ENCODE measurements around the gene LRRC72. TPM values are rescaled to one million over a fixed set of nuclear protein-coding genes. Genes with fewer than 3 reads are reported as not detected.

Gene LRRC72
- total RNA-seq (not detected), polyA plus RNA-seq (not detected)
- long read RNA-seq, donor 1 = 0 reads
- long read RNA-seq, donor 2 = 0 reads
- long read RNA-seq, donor 3 = 0 reads

GRCh38 chr7:16526742-16527540, at the start of gene LRRC72:
TSS of gene LRRC72 (plus strand) at chr7:16526825. CDS start at chr7:16526953, 128 bp downstream.
- ATAC-seq (no peak), DNase-seq (no peak)
- Histone ChIP-seq H3K4me1 (no peaks in the 10 kb centered on the region), H3K4me3 (no peak within 1 kb of the TSS), H3K27ac (no peak within 1 kb of the TSS), H3K9me3 (no peaks in the 10 kb centered on the region), H3K27me3 (no peaks in the 10 kb centered on the region), H3K36me3 (no peaks in the 10 kb centered on the region)
- no peak for TF ChIP-seq POLR2A (IDR thresholded peaks at IDR 0.05)
- TF ChIP-seq, protein P1, sequence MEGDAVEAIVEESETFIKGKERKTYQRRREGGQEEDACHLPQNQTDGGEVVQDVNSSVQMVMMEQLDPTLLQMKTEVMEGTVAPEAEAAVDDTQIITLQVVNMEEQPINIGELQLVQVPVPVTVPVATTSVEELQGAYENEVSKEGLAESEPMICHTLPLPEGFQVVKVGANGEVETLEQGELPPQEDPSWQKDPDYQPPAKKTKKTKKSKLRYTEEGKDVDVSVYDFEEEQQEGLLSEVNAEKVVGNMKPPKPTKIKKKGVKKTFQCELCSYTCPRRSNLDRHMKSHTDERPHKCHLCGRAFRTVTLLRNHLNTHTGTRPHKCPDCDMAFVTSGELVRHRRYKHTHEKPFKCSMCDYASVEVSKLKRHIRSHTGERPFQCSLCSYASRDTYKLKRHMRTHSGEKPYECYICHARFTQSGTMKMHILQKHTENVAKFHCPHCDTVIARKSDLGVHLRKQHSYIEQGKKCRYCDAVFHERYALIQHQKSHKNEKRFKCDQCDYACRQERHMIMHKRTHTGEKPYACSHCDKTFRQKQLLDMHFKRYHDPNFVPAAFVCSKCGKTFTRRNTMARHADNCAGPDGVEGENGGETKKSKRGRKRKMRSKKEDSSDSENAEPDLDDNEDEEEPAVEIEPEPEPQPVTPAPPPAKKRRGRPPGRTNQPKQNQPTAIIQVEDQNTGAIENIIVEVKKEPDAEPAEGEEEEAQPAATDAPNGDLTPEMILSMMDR (IDR thresholded peaks at IDR 0.05) = no peak
- intact Hi-C loops (cut with DNase I) = no loop called here
- 94 to 97% (median 96%) methylated on average over 26 to 31 of the region's 31 CpGs for WGBS, 4 donors

DNA sequence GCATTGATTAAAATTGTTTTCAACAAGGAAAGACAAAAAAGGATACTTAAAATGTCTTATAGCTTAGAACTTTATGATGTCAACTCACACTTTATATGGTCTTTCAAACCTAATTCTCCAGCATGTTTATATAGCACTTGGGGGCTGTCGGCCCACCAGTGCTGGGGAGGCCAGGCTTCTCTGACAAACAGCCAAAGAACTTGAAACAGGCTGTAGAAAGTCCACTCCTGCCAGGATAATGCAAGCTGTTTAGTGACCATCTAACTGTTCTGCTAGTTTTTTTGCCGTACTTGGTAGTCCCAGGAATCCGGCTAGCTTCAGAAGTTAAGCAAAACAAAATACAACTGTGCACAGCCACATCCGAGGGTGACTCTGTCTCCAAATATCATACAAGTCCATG, 47.5 kb upstream of the LRRC72 start:
- H3K4me1 ChIP-seq = no peaks in the 10 kb centered on the region
- no peaks in the 10 kb centered on the region for H3K9me3 ChIP-seq
- no peak overlapping the region for H3K4me3 ChIP-seq
- TF ChIP-seq, protein P1 (IDR thresholded peaks at IDR 0.05) = no peak
- no peak for TF ChIP-seq POLR2A (IDR thresholded peaks at IDR 0.05)
- ATAC-seq (no peak), DNase-seq (no peak)
- intact Hi-C loops (cut with DNase I) = no loop called here
- WGBS, 4 donors = 92 to 93% (median 92%) methylated on average over 4 of the region's 4 CpGs
- no peaks in the 10 kb centered on the region for H3K36me3 ChIP-seq
- H3K27ac ChIP-seq = no peak overlapping the region
- H3K27me3 ChIP-seq = no peaks in the 10 kb centered on the region

DNA sequence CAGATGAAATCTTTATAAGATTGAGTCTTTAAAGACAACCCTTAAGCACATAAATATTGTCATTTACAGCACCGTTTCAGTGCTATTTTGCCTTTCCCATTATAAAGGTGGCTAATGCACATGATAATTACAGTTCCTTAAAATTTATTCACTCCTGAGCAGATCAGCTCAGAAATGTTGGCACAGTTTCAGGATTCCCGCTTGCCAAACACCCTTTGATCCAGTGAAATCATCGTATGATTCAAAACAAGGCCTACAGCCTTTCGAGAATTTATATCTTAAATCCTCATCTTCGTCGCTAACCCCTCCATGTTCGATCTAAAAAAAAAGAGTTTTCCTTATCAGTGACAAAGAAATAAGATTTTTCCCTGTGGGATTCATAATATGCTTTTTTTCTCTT, 47.0 kb upstream of the LRRC72 start:
- intact Hi-C loops (cut with DNase I) = no loop called here
- no peaks in the 10 kb centered on the region for H3K9me3 ChIP-seq
- ATAC-seq (no peak), DNase-seq (no peak)
- no peak for TF ChIP-seq POLR2A (IDR thresholded peaks at IDR 0.05)
- TF ChIP-seq, protein P1 (IDR thresholded peaks at IDR 0.05) = no peak
- H3K4me1 ChIP-seq = no peaks in the 10 kb centered on the region
- no peaks in the 10 kb centered on the region for H3K27me3 ChIP-seq
- no peaks in the 10 kb centered on the region for H3K36me3 ChIP-seq
- WGBS, 4 donors = 83 to 85% (median 84%) methylated on average over 7 of the region's 7 CpGs
- no peak overlapping the region for H3K4me3 ChIP-seq
- no peak overlapping the region for H3K27ac ChIP-seq

- intact Hi-C loops (cut with DNase I) = no loop called here
- WGBS, 4 donors = 72 to 85% (median 85%) methylated on average over 4 of the region's 4 CpGs
- H3K27me3 ChIP-seq = no peaks in the 10 kb centered on the region
These were observed 42.0 kb upstream of the LRRC72 start for GRCh38 chr7:16484453-16485158.

More at GRCh38 chr7:16484453-16485158, 42.0 kb upstream of the LRRC72 start:
- Histone ChIP-seq H3K4me1 (no peaks in the 10 kb centered on the region), H3K27ac (no peak overlapping the region), H3K36me3 (no peaks in the 10 kb centered on the region), H3K9me3 (no peaks in the 10 kb centered on the region), H3K4me3 (no peak overlapping the region)
- DNase-seq (no peak), ATAC-seq (no peak)
- TF ChIP-seq, protein P1 (IDR thresholded peaks at IDR 0.05) = no peak
- TF ChIP-seq POLR2A (IDR thresholded peaks at IDR 0.05) = no peak
